GM18867 (cell line): ENCODE measurements around the gene KRTAP12-1.
"Not testable (repeated sequence)": the region's sequence is repeated elsewhere in the genome, so short reads cannot be mapped to it uniquely, and the experiment has no call there.

Experiments
- ATAC-seq: cut with Tn5 transposase; IDR thresholded peaks from one replicate; pipeline ENCODE4 v1.9.1; 2021; ENCODE audit warnings: mild to moderate bottlenecking, moderate library complexity; ENCODE audit not compliant: unreplicated experiment

KRTAP12-1 gene

DNA sequence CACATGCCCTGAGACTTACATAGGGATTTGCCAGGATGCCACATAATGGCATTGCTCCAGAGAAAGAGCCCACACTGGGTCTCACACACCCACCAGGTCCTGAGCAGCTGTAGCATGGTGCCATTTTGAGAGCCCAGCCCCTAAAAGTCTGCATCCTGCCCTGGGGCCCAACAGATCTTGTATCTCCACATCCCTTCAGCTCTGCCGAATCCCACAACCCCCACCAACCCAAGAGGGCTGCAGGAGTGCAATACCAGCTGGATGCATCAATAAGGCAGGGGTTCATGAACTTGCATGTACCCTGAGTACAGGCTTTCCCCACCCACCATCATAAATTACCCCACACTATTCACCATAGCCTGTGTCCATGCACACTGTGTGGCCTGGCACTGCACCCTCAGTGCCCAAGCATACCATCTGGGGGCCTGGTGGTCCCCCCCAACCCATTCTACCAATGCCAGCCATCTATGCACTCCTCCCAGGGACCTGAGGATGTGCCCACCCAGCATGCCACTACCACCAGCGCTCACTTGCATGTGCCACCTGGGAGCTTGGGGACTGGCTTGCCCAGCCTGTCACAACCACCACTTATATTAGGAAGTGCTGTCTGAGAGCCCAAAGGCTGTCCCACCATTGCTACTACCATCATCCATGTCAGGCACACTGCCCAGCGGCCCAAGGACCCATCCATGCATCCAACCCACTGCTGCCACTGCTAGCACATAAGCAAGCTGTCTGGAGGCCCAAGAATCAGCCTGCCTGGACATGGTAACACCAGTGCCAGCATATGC is 11.1 kb downstream of the KRTAP12-1 start:
- ATAC-seq = no peak

DNA sequence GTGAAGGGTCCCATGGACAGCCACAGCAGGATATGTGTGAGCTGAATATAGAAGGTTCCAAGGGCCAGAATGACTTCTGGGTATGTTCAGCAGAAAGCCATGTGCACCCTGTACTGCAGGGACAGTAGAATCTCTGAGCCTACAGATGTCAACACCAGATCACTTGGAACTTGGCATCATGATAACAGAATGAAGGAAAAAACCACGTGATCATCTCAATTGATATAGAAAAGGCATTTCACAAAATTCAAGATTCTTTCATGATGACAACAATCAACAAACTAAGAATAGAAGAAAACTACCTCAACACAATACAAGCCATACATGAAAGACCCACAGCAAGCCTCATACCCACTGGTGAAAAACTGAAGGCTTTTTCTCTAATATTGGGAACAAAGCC is 14.4 kb downstream of the KRTAP12-1 start:
- no peak for ATAC-seq

DNA sequence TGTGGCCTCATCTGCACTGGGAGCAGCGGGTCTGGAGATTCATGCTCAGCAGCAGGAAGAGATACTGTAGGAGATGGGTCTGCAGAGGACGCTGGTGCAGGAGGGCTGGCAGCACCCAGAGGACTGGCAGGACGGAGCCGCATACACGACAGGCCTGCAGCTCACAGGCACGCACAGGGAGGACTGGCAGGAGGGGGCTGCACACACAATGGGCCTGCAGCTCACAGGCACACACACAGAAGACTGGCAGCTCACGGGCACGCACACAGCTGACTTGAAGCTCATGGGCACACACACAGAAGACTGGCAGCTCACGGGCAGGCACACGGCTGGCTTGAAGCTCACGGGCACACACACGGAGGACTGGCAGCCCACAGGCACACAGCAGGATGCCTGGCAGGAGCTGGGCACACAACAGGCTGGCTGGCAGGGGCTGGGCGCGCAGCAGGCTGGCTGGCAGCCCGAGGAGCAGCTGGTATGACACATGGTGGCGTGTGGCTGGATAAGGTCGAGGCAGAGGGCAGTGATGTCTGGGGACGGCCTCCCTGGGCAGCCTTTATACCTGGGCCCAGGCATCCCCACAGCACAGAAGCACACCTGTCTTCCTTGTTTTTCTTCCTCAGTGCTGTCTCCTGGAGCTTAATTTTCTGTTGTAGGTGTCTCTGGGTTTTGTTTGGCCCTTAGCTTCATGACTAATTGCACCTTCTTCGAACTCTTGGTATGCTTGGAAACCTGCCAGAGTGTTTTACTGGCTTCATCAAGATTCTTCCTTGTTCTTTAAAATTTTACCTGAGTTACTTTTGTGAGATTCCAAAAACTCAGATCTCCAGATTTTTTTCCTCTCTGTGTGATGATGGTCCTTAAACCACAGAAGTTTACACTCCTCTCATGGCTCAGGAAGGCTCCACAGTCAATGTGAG is 15.3 kb downstream of the KRTAP12-1 start, which contains the start of gene KRTAP12-2:
TSS of gene KRTAP12-2 (minus strand) at position 527 of the 920 bp plus-strand sequence. CDS start at position 486, 41 bp downstream.
- no peak for ATAC-seq

DNA sequence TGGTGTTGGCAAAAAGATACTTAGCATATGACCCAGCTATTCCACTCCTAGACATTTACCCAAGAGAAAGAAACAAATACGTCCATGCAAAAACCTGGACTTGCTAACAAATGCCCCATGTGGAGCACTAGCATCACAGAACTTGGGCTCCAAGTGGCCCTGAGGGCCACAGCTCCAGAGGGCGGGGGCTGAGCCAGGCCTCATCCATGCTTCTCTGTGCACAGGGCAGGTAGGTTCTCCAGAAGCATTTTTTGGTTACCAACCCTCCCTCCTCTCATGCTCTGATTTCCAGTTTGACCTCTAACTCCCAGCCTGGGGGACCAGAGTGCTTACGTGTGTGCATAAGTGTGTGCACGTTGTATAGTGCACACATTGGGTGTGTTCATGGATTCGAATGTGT is 17.3 kb downstream of the KRTAP12-1 start:
- ATAC-seq = no peak

DNA sequence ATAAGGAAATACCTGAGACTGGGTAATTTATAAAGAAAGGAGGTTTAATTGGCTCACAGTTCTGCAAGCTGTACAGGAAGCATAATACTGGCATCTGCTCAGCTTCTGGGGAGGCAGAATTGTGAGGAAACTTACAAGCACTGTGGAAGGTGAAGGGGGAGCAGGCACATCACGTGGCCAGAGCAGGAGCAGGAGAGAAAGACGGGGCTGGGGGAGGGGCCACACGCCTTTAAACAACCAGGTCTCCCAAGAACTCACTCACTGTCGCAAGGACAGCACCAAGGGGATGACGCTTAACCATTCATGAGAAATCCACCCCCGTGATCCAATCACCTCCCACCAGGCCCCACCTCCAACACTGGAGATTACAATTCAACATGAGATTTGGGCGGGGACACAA is 20.4 kb downstream of the KRTAP12-1 start:
- not testable (repeated sequence) for ATAC-seq

DNA sequence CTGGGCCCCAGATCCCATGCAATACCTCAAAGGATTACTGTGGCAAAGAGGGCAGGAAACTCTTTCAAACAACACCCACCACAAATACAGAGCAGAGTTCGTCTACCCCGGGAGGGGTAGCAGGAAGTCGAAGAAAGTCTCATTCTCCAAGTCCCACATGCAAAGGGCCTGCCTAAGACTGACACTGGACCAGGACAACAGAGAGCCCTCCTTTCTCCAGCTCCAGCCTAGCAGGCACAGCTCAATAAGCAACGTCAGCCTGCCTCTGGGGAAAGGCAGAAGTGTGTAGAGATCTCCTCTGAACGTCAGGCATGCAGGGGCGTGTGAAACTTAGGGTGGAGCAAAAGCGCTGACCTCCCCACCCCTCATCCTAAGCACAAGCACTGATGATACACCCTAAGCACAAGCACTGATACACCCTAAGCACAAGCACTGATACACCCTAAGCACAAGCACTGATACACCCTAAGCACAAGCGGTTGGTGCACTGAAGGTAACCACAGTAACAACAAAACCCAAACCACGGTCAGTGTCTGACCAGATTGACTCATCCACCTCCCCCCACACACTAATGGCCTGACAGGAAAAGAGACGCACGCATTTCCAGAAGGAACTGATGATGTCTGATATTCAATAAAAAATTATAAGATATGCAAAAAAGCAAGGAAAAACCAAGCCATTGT is 22.9 kb downstream of the KRTAP12-1 start:
- no peak for ATAC-seq

DNA sequence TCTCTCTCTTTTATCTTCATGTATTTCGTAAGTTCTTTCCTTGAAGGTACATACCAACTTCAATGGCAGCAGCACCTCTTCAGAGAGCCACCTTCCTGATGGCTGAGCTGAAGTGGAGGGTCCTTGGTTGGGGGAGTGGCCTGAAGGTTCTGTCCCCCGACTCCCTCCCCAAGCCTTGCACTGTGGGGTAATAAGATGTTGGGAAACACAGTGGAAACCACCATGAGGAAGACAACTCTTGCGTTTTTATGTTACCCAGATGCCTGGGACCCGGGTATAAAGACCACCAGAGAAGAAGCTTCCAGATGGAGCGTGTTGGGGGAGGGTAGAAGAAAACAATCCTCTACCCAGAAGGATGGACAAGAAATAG is 23.4 kb downstream of the KRTAP12-1 start:
- ATAC-seq = no peak

DNA sequence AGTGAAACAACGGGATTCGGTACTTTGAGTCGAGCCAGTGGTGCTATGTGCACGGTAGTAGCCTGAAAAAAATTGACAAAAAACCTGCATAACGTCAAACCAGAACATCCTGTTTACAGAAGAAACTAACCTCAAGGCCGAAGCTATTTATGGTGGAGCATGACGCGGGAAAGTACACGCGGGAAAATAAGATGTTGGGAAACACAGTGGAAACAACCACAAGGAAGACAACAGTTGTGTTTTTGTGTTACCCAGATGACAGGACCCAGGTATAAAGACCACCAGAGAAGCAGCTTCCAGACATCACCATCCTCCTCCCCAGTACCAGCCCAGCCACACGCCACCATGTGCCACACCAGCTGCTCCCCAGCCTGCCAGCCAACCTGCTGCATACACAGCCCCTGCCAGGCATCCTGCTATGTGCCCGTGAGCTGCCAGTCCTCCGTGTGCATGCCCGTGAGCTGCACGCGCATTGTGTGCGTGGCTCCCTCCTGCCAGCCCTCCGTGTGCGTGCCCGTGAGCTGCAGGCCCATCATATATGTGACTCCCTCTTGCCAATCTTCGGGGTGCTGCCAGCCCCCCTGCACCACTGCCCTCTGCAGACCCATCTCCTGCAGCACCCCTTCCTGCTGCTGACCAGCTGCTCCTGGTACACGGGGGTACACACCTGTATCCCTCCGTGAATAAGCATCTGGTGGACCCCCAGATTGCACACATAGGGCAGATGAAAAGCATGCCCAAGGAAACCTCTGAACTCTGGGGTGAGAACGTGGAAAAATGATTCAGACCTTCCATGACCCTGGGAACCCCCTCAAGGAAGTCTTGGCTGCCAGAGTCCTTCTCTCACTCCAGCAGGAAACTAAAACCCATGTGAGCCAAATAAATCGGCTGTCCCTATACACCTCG is 24.1 kb downstream of the KRTAP12-1 start, which contains the start of gene KRTAP12-3:
TSS of gene KRTAP12-3 (plus strand) at position 298 of the 906 bp plus-strand sequence. CDS start at position 346, 48 bp downstream.
- ATAC-seq = no peak

DNA sequence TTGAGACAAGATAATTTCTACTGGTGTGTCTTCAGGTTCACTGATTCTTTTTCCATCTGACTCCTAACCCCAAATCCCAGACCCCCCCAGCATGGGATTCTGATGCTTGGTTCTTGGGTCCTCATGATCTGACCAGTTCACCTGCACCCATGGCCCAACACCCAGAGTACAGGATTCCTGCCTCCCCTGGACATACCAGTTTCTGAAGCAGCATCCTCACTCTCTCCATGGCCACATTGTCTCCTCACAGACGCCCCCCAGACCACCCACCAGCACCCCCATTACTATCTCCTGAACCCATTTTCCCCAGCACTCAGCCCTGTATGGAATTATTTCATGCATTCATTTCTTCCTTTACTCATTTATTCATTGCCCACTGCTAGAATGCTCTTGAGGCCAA is 25.1 kb downstream of the KRTAP12-1 start:
- no peak for ATAC-seq

DNA sequence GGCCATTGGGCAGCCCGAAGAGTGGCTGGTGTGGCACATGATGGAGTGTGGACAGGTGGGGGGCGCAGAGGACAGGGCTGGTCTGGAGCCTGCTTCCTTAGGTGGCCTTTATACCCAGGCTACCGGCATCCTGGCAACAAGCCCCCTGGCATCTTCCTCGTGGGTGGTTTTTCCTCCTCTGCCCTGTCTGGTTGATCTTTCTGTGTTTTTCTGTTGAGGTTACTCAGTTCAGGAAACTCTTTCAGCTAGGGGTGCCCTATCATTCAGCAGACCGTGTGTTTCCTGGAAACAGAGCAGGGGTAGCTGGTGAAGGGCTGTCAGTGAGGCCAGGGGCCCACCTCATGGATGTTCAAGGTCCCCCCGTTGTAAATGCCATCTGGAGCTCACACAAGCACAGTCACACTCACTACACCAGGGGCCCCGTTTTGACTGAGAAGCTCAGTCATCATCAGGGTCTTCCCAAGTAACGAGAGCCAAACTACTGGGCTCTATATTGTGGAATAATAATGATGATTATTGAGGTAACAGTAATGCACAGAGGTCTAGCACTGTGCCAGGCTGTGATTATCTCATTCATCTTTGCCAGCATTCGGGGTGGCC is 27.3 kb downstream of the KRTAP12-1 start, which contains the start of gene KRTAP12-4:
TSS of gene KRTAP12-4 (minus strand) at position 84 of the 600 bp plus-strand sequence. CDS start at position 39, 45 bp downstream.
- no peak for ATAC-seq

DNA sequence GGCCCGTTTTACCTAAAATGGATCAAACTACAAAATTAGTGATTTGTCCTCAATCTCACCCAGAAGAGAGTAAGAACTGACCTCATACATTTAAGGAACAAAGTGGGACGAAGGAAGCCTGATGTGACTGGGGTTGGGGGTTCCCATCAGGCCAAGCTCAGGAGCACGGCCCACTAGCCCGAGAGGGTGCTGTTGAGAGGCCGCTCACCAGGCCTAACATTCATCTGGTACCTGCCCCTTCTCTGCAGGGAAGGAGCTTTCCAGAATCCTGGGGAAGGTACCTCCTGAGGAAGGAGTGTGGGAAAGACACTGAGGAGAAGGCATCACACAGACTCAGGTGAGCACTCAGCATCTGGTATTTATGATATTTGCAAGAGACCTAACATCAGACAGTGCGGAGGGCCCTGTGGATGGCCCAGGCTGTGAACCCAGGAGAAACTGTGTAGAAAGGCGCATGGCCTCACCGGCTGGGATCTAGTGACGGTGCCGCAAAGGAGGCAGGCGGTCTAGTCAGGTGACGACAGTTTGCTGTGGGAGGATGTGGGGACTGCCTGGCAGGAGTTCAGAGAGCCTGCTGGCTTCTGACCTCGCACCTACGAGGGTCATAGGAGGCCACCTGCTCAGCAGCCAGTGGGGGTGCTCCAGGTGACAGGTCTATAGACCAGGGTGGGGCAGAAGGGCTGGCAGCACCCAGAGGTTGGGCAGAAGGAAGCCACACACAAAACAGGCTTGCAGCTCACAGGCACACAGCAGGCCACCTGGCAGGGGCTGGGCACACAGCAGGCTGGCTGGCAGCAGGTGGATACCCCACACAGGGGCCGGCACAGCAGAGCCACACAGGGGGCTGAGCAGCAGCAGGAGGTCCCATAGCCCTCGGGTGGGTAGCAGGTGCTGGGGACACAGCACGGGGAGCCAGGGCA is 28.0 kb downstream of the KRTAP12-1 start:
- no peak for ATAC-seq

DNA sequence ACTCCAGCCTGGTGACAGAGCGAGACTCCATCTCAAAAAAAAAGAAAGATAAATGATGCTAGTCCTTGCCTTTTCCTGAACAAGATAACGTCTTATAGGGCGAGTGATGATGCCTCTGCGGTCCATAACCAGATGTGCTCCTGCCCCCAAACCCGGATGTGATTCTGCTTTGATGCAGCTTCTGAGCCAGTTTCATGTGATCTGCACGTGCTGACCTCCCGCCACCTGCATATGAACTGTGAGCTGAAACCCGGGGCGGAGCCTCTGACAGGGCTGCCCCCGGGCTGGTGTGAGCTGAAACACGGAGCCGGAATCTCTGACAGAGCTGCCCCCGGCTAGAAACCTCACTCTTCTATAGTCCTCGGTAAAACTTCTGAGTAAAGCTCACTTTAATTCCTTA is 28.8 kb downstream of the KRTAP12-1 start:
- no peak for ATAC-seq

DNA sequence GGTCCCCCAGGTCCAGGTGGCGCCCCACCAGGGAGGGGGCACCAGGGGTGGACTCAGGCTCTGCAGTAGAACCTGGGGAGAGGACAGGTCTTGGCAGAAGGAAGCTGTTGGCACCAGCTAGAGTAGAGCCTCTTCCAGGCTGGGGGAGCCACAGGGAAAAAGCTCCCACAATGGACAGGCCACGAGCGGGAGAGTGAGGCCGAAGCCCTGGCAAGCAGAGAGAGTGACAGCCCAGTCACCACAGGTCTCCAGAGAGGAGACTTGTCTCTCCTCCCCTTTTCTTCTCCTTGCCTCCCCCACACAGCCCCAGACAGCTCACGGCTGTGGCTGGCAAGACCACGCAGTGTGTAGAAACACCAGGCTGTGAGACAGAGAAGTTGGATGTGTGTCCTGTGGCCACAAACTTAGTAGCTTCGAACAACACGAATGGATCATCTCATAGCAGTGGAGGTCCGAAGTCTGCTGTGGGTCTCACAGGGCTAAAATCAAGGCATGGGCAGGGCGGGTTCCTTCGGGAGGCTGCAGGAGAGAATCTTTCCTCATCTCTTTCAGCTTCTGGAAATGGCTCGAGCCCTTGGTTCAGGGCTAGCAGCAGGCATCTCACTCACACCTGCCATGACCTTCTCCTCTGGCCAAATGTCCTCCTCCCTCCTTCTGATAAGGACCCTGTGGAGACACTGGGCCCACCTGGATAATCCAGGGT is 30.8 kb downstream of the KRTAP12-1 start:
- ATAC-seq = no peak

DNA sequence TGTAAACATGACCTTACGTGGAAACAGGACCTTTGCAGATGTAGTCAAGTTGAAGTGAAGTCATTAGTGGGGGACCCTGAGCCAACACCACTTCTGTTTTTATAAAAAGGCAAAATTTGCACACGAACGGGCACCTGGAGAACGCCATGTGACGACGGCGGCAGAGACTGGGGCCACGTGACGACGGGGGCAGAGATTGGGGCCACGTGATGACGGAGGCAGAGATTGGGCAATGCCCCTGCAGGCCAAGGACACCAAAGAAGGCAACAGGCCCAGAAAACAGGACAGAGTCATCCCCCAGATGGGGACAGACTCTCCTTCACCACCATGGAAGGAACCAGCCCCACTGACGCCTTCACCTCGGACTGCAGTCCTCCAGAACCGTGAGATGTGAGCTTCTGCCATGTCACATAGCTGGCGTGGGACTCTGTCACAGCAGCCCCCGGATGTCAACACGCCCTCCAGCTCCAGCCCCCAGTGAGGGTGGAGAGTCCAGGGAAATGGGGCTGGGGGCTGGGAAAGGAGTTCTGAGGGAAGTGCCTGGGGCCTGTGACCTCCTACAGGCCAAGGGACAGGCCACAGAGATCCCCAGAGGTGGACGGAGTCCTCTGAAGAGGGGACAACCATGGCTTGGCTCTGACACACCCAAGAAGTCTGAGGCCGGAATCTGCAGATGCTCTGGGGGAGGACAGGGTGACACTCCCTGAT is 31.5 kb downstream of the KRTAP12-1 start:
- no peak for ATAC-seq

DNA sequence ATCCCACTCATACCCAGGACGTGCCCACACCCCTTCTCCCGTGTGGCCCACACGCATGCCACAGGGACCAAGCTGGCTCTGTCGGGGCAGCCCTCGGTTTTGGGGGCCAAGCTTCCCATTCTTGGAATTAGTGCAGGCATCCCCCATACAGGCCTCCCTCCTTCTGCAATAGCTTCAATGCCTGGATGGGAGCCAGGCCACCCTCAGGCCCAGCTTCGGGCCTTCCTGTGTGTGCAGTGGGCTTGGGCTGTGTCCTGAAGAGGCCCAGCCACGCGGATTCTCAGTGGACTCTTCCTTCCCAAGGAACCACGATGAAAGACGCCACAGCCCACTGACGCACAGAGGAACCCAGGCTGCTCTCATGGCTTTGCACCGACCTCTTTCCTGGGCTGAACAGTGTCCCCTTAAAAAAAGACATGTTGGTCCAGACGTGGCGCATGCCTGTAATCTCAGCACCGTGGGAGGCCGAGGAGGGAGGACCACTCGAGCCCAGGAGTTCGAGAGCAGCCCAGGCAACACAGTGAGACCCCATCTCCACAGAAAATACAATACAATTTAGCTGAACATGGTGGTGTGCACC is 32.4 kb downstream of the KRTAP12-1 start:
- no peak for ATAC-seq

DNA sequence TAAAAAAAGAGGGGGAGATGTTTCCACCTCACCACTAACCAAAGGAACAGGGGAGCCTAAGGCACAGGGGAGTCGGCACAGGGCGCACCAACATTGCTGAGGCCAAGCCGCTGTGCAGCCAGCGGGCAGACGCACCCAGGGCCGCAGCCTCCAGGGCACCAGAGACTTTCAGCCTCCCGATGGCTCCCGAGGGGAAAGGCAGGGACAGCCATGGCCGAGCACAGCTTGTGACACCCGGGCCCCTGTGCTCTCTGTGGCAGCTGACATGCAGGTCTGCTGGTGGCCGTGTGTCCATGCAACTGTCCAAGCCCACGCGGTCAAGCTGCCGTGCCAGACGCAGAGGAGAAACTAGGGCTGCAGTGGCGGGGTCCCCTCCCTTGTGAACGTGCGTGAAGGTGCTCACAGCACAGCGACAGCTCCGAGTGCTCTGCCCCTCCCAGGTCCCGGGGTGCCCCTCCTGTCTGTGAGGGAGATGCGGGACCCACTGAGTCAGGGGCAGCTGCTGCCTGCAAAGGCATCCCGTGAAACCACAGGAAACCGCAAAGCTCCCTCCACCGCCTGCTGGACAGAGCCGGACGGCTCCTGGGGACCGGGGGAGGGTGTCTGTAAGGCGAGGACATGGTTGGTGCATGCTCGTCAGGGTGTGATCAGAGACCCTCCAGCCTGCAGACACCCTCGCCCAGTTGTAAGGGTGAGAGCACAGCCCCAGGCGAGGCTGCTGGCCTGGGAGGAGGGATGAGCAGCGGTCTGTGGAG is 33.2 kb downstream of the KRTAP12-1 start:
- ATAC-seq = no peak
